ENCODE measurements around the gene PGA5. TPM values are rescaled to one million over a fixed set of nuclear protein-coding genes. Genes with fewer than 3 reads are reported as not detected.
"Not testable (repeated sequence)": the region's sequence is repeated elsewhere in the genome, so short reads cannot be mapped to it uniquely, and the experiment has no call there.

PGA5 gene
- total RNA-seq = not detected

GRCh38 chr11:61240875-61241274 is at the start of gene PGA5:
TSS of gene PGA5 (plus strand) at chr11:61241175. CDS start at chr11:61241227, 52 bp downstream.
- POLR2A ChIA-PET, CTCF ChIA-PET: not testable (repeated sequence)

GRCh38 chr11:61193596-61193995 is 47.4 kb upstream of the PGA5 start:
- ChIA-PET CTCF (no interaction called here), POLR2A (no interaction called here)

GRCh38 chr11:61194169-61194671 is 46.8 kb upstream of the PGA5 start:
- CTCF ChIA-PET = no interaction called here
- POLR2A ChIA-PET = interaction anchor here (0.5 kb wide), 1 partner anchor 118 kb away, joined by 5 read pairs; no protein-coding TSS in a partner anchor

GRCh38 chr11:61194981-61195695 is 45.8 kb upstream of the PGA5 start:
- ChIA-PET POLR2A (interaction anchor here (0.5 kb wide), 1 partner anchor 117 kb away, joined by 5 read pairs; no protein-coding TSS in a partner anchor), CTCF (no interaction called here)

- ChIA-PET POLR2A (no interaction called here), CTCF (no interaction called here)
These were observed 45.3 kb upstream of the PGA5 start for GRCh38 chr11:61195719-61196118.

GRCh38 chr11:61198361-61198760 is 42.6 kb upstream of the PGA5 start:
- ChIA-PET POLR2A (no interaction called here), CTCF (no interaction called here)

- ChIA-PET POLR2A (no interaction called here), CTCF (no interaction called here)
These were observed 41.9 kb upstream of the PGA5 start for GRCh38 chr11:61198948-61199523.

GRCh38 chr11:61201476-61201875 is 39.5 kb upstream of the PGA5 start:
- CTCF ChIA-PET = no interaction called here
- POLR2A ChIA-PET = no interaction called here

GRCh38 chr11:61202950-61203746 is 37.8 kb upstream of the PGA5 start, which contains the start of gene PGA3:
TSS of gene PGA3 (plus strand) at chr11:61203515. CDS start at chr11:61203565, 50 bp downstream.
- CTCF ChIA-PET = interaction anchor here (0.6 to 1.3 kb wide), 2 partner anchors 15 to 51 kb away, joined by 3 read pairs; no protein-coding TSS in a partner anchor
- POLR2A ChIA-PET = not testable (repeated sequence)

GRCh38 chr11:61203873-61204272 is 37.1 kb upstream of the PGA5 start:
- POLR2A ChIA-PET = not testable (repeated sequence)
- CTCF ChIA-PET = interaction anchor here (1.3 kb wide), 1 partner anchor 16 kb away, joined by 3 read pairs; no protein-coding TSS in a partner anchor

- POLR2A ChIA-PET, CTCF ChIA-PET: not testable (repeated sequence)
These were observed 36.4 kb upstream of the PGA5 start for GRCh38 chr11:61204502-61205059.

- CTCF ChIA-PET, POLR2A ChIA-PET: not testable (repeated sequence)
These were observed 33.2 kb upstream of the PGA5 start for GRCh38 chr11:61207636-61208310.

- CTCF ChIA-PET, POLR2A ChIA-PET: not testable (repeated sequence)
These were observed 30.3 kb upstream of the PGA5 start for GRCh38 chr11:61210629-61211028.

GRCh38 chr11:61211327-61211952 is 29.5 kb upstream of the PGA5 start:
- POLR2A ChIA-PET, CTCF ChIA-PET: not testable (repeated sequence)

- POLR2A ChIA-PET, CTCF ChIA-PET: not testable (repeated sequence)
These were observed 28.8 kb upstream of the PGA5 start for GRCh38 chr11:61212202-61212601.

- CTCF ChIA-PET, POLR2A ChIA-PET: not testable (repeated sequence)
These were observed 27.2 kb upstream of the PGA5 start for GRCh38 chr11:61213711-61214324.

- POLR2A ChIA-PET, CTCF ChIA-PET: not testable (repeated sequence)
These were observed 22.7 kb upstream of the PGA5 start for GRCh38 chr11:61218306-61218705.

GRCh38 chr11:61219016-61219415 is 22.0 kb upstream of the PGA5 start:
- POLR2A ChIA-PET = not testable (repeated sequence)

GRCh38 chr11:61222047-61222446 is 18.9 kb upstream of the PGA5 start, which contains the start of gene PGA4:
TSS of gene PGA4 (plus strand) at chr11:61222347. CDS start at chr11:61222401, 54 bp downstream.
- CTCF ChIA-PET = not testable (repeated sequence)

More at GRCh38 chr11:61219016-61219415, 22.0 kb upstream of the PGA5 start:
- CTCF ChIA-PET = not testable (repeated sequence)

More at GRCh38 chr11:61222047-61222446, 18.9 kb upstream of the PGA5 start, which contains the start of gene PGA4:
- POLR2A ChIA-PET = not testable (repeated sequence)
